Measurements from ENCODE around the gene NPEPL1. TPM values are rescaled to one million over a fixed set of nuclear protein-coding genes. Genes with fewer than 3 reads are reported as not detected.

Gene NPEPL1
- total RNA-seq, 1 donor from 2014 or later, result 41.6 TPM

GRCh38 chr20:58743929-58744534, 51.4 kb downstream of the NPEPL1 start:
- DNase-seq (no peak), ATAC-seq (no peak)
- intact Hi-C loops (cut with DNase I), result no loop called here
- Histone ChIP-seq H3K4me1 (no peaks in the 10 kb centered on the region), H3K27me3 (peaks cover 13% of the 10 kb centered on the region), H3K27ac (no peak overlapping the region), H3K4me3 (no peak overlapping the region), H3K36me3 (no peaks in the 10 kb centered on the region), H3K9me3 (no peaks in the 10 kb centered on the region)
- no peak for TF ChIP-seq CTCF (IDR thresholded peaks at IDR 0.05)

GRCh38 chr20:58744836-58745235, 52.2 kb downstream of the NPEPL1 start:
- Histone ChIP-seq H3K9me3 (no peaks in the 10 kb centered on the region), H3K27me3 (peaks cover 13% of the 10 kb centered on the region), H3K4me1 (no peaks in the 10 kb centered on the region), H3K36me3 (no peaks in the 10 kb centered on the region), H3K4me3 (no peak overlapping the region), H3K27ac (no peak overlapping the region)
- ATAC-seq, result no peak
- TF ChIP-seq CTCF (IDR thresholded peaks at IDR 0.05), result no peak
- DNase-seq, result no peak
- intact Hi-C loops (cut with DNase I), result no loop called here

- H3K27me3 ChIP-seq, result peaks cover 14% of the 10 kb centered on the region
- H3K4me1 ChIP-seq, result no peaks in the 10 kb centered on the region
- no peak for TF ChIP-seq CTCF (IDR thresholded peaks at IDR 0.05)
- no peaks in the 10 kb centered on the region for H3K9me3 ChIP-seq
- H3K4me3 ChIP-seq, result no peak overlapping the region
- H3K27ac ChIP-seq, result no peak overlapping the region
- H3K36me3 ChIP-seq, result no peaks in the 10 kb centered on the region
- ATAC-seq (no peak), DNase-seq (no peak)
- intact Hi-C loops (cut with DNase I), result no loop called here
Measured at GRCh38 chr20:58745391-58745790, 52.8 kb downstream of the NPEPL1 start.

GRCh38 chr20:58746620-58747019, 54.0 kb downstream of the NPEPL1 start:
- intact Hi-C loops (cut with DNase I), result no loop called here
- H3K4me3 ChIP-seq, result no peak overlapping the region
- H3K36me3 ChIP-seq, result no peaks in the 10 kb centered on the region
- no peaks in the 10 kb centered on the region for H3K4me1 ChIP-seq
- H3K27ac ChIP-seq, result no peak overlapping the region
- no peaks in the 10 kb centered on the region for H3K9me3 ChIP-seq
- TF ChIP-seq CTCF (IDR thresholded peaks at IDR 0.05), result no peak
- H3K27me3 ChIP-seq, result peaks cover 11% of the 10 kb centered on the region
- no peak for DNase-seq
- ATAC-seq, result no peak

GRCh38 chr20:58747211-58747610, 54.6 kb downstream of the NPEPL1 start:
- H3K9me3 ChIP-seq, result no peaks in the 10 kb centered on the region
- H3K4me1 ChIP-seq, result no peaks in the 10 kb centered on the region
- H3K27me3 ChIP-seq, result peaks cover 10% of the 10 kb centered on the region
- H3K27ac ChIP-seq, result no peak overlapping the region
- intact Hi-C loops (cut with DNase I), result no loop called here
- no peaks in the 10 kb centered on the region for H3K36me3 ChIP-seq
- no peak for TF ChIP-seq CTCF (IDR thresholded peaks at IDR 0.05)
- no peak for ATAC-seq
- DNase-seq, result no peak
- H3K4me3 ChIP-seq, result no peak overlapping the region

- no peak overlapping the region for H3K27ac ChIP-seq
- TF ChIP-seq CTCF (IDR thresholded peaks at IDR 0.05), result no peak
- H3K36me3 ChIP-seq, result no peaks in the 10 kb centered on the region
- no peak overlapping the region for H3K4me3 ChIP-seq
- no peaks in the 10 kb centered on the region for H3K4me1 ChIP-seq
- intact Hi-C loops (cut with DNase I), result no loop called here
- peaks cover 8% of the 10 kb centered on the region for H3K27me3 ChIP-seq
- H3K9me3 ChIP-seq, result no peaks in the 10 kb centered on the region
- ATAC-seq (no peak), DNase-seq (no peak)
Measured at GRCh38 chr20:58748618-58749017, 56.0 kb downstream of the NPEPL1 start.

Measured in upper lobe of right lung (tissue), 1 donor.